HepG2 (cell line): ENCODE data around the gene SH3GL1. TPM values are rescaled to one million over a fixed set of nuclear protein-coding genes. Genes with fewer than 3 reads are reported as not detected.
"Not testable (repeated sequence)": the region's sequence is repeated elsewhere in the genome, so short reads cannot be mapped to it uniquely, and the experiment has no call there.

Experiments used
- ATAC-seq: fragments of 200-7000 bp; cut with Tn5 transposase; 3 replicates; pipeline ENCODE4 v1.9.1; 2020; ENCODE audit warnings: mild to moderate bottlenecking, moderate library complexity
- BruUV-seq: library from RNA; stranded (reverse); fragments of 400-500 nt; replicated peaks from 2 replicates; lab custom pipeline; 2021; lab: Mats Ljungman, UMichigan
- CTCF ChIA-PET: fragments of 300-600 bp; formaldehyde crosslinking; extraction: SDS; loops from one replicate; lab custom pipeline; 2021; ENCODE audit warnings: low total read pairs, inconsistent platforms, low intra/inter-chr PET ratio; lab: Yijun Ruan, JAX
- POLR2A ChIA-PET: fragments of 350-600 bp; sonication (Branson Sonifier 250); formaldehyde crosslinking; loops from one replicate; lab custom pipeline; 2020; ENCODE audit warnings: antibody characterized with exemption, inconsistent platforms; lab: Yijun Ruan, JAX
- DNase-seq: peaks from one replicate; pipeline ENCODE4 v3.0.0-alpha.2; 2015; ENCODE audit warnings: low spot score
- FAIRE-seq: peaks from 3 replicates; lab custom pipeline; 2011; peaks lifted over from hg19 to GRCh38; lab: Jason Lieb, UNC
- H2AFZ ChIP-seq: one replicate; pipeline ENCODE4 v1.6.1; 2011; ENCODE audit warnings: low read length, inconsistent platforms
- H3K27ac ChIP-seq: fragments of 300-600 bp; 3 replicates; pipeline ENCODE4 v1.8.0; 2011; ENCODE audit warnings: mixed run types, mild to moderate bottlenecking, mixed read lengths, low read length, inconsistent platforms; ENCODE audit not compliant: insufficient read depth; ENCODE audit errors: extremely low read length
- H3K27me3 ChIP-seq, 2 experiments: fragments of 200-600 bp in 1 of 2; 2 replicates in 1 of 2; 3 replicates in 1 of 2; pipeline versions ENCODE4 v1.6.0 to v1.8.0; 2011; ENCODE audit warnings: low read length in 2 of 2, mild to moderate bottlenecking in 2 of 2, moderate library complexity in 2 of 2, inconsistent platforms in 1 of 2; ENCODE audit not compliant: insufficient read depth in 2 of 2, control insufficient read depth in 1 of 2
- H3K36me3 ChIP-seq, 2 experiments: fragments of 200-600 bp in 1 of 2; replicated peaks in 1 of 2; 2 replicates in 1 of 2; 3 replicates in 1 of 2; pipeline versions ENCODE4 v1.5.1 to v1.8.0; 2011; ENCODE audit warnings: low read length in 2 of 2, inconsistent platforms in 1 of 2; ENCODE audit not compliant: insufficient read depth in 2 of 2, control insufficient read depth in 1 of 2
- H3K4me1 ChIP-seq: 2 replicates; pipeline ENCODE4 v1.5.1; 2012; ENCODE audit warnings: low read length, inconsistent platforms; ENCODE audit not compliant: insufficient read depth
- H3K4me2 ChIP-seq: 2 replicates; pipeline ENCODE4 v1.6.0; 2011; ENCODE audit warnings: low read depth, low read length, inconsistent platforms
- H3K4me3 ChIP-seq, 3 experiments: fragments of 200-600 bp in 1 of 3; sonication (generic), shearing (Covaris generic) in 1 of 3; replicated peaks in 1 of 3; 2 replicates each; pipeline ENCODE4 v1.5.1; 2011 to 2016; ENCODE audit warnings: low read length in 3 of 3, inconsistent platforms in 2 of 3, low read depth in 2 of 3, mild to moderate bottlenecking in 2 of 3, control low read depth in 1 of 3, mixed read lengths in 1 of 3; ENCODE audit not compliant: insufficient read depth in 1 of 3
- H3K79me2 ChIP-seq: one replicate; pipeline ENCODE4 v1.6.1; 2011; ENCODE audit warnings: low read length, inconsistent platforms; ENCODE audit not compliant: insufficient read depth
- H3K9ac ChIP-seq: 2 replicates; pipeline ENCODE4 v1.6.0; 2011; ENCODE audit warnings: mild to moderate bottlenecking, low read depth, low read length, inconsistent platforms; ENCODE audit not compliant: insufficient read depth
- H3K9me3 ChIP-seq: 2 replicates; pipeline ENCODE4 v1.5.1; 2012; ENCODE audit warnings: mild to moderate bottlenecking, low read length
- H4K20me1 ChIP-seq: 2 replicates; pipeline ENCODE4 v1.6.0; 2011; ENCODE audit warnings: inconsistent platforms, mild to moderate bottlenecking, low read length, moderate library complexity; ENCODE audit not compliant: insufficient read depth
- HNRNPK ChIP-seq: fragments of 200-400 bp; formaldehyde crosslinking; IDR thresholded peaks from 2 replicates; pipeline ENCODE4 v1.6.1; 2018; ENCODE audit warnings: low read length, low read depth, moderate library complexity, mild to moderate bottlenecking; ENCODE audit not compliant: poor library complexity, severe bottlenecking
- KLF12 ChIP-seq: sonication (generic); formaldehyde crosslinking; IDR thresholded peaks from 2 replicates; pipeline ENCODE4 v1.4.0; 2020; ENCODE audit warnings: missing genetic modification reagents, borderline replicate concordance
- PRDM4 ChIP-seq: sonication (generic); formaldehyde crosslinking; IDR thresholded peaks from 2 replicates; pipeline ENCODE4 v1.9.0; 2021; ENCODE audit warnings: missing genetic modification reagents, borderline replicate concordance
- RBFOX2 ChIP-seq: fragments of 200-400 bp; formaldehyde crosslinking; IDR thresholded peaks from 2 replicates; pipeline ENCODE4 v1.6.1; 2017; ENCODE audit warnings: low read depth, mild to moderate bottlenecking, low read length
- RBM39 ChIP-seq: fragments of 200-400 bp; formaldehyde crosslinking; IDR thresholded peaks from one replicate; pipeline ENCODE4 v1.6.1; 2018; ENCODE audit warnings: antibody characterized with exemption, mild to moderate bottlenecking, low read depth, low read length; ENCODE audit not compliant: poor library complexity, severe bottlenecking
- ZBTB33 ChIP-seq: sonication (generic); formaldehyde crosslinking; IDR thresholded peaks from 2 replicates; pipeline ENCODE4 v1.4.0; 2020; ENCODE audit warnings: missing genetic modification reagents
- ZNF572 ChIP-seq: sonication (generic); formaldehyde crosslinking; IDR thresholded peaks from 2 replicates; pipeline ENCODE4 v1.5.1; 2020; ENCODE audit warnings: mild to moderate bottlenecking, missing genetic modification reagents
- WGBS: methylation state at CpG from one replicate; pipeline ENCODE4 v1.1.6; 2017; ENCODE audit warnings: low lambda C conversion rate; 5-methylcytosine and 5-hydroxymethylcytosine counted together
- in situ Hi-C: cut with HindIII; loops from 2 replicates; pipeline ENCODE4 v1.10.0; 2017; ENCODE audit warnings: low pct_unique_long_range_greater_than_20kb; ENCODE audit not compliant: extremely low pct_ligation_motif_present
- intact Hi-C: fragments of 100-400 bp; cut with micrococcal nuclease; formaldehyde crosslinking; loops from one replicate; pipeline ENCODE4 v1.10.0; 2022; ENCODE audit not compliant: unreplicated experiment
- polyA plus RNA-seq, 8 experiments: library from polyadenylated mRNA; depleted of rRNA in 3 of 8; stranded (reverse) in 7 of 8; unstranded in 1 of 8; fragments of >200 nt; fragmentation: Illumina TruSeq in 4 of 8; extraction: Trizol in 4 of 8; gene quantifications; 2 replicates each; pipeline versions ENCODE4 v1.2.1 to v1.2.3, GENCODE V29; 2011 to 2016; ENCODE audit warnings: low read depth in 4 of 8, missing spikeins in 1 of 8, mixed read lengths in 1 of 8; ENCODE audit not compliant: insufficient read depth in 1 of 8
- total RNA-seq, 5 experiments: library from RNA; depleted of rRNA; stranded (reverse); fragments of >200 nt; fragmentation: Illumina TruSeq; extraction: Trizol; gene quantifications; 2 replicates each; pipeline ENCODE4 v1.2.3, GENCODE V29; 2016; ENCODE audit warnings: low read depth in 1 of 5

The SH3GL1 gene
- total and polyA plus RNA-seq, 2 of the 13 experiments (the other 11 are each of a cell fraction or from before 2014, with no cell fraction given): 33.0 to 45.1 TPM

- intact Hi-C loops, H3K9me3 ChIP-seq, CTCF ChIA-PET, H4K20me1 ChIP-seq, H3K27ac ChIP-seq, FAIRE-seq, H3K27me3 ChIP-seq, H2AFZ ChIP-seq, H3K4me3 ChIP-seq, H3K36me3 ChIP-seq, H3K4me1 ChIP-seq, H3K9ac ChIP-seq, DNase-seq, in situ Hi-C loops, H3K4me2 ChIP-seq, ATAC-seq, H3K79me2 ChIP-seq: not testable (repeated sequence)
- TSS peak; percentile 59 for BruUV-seq
- POLR2A ChIA-PET: interaction anchor here (3.6 kb wide), 1 partner anchor 14 kb away, joined by 10 read pairs; the partner anchor contains the start of gene MPND
- 93% methylated on average over 32 of the region's 35 CpGs for WGBS
Observed at GRCh38 chr19:4328991-4329681, 71.2 kb downstream of the SH3GL1 start.

GRCh38 chr19:4328243-4328990, 71.9 kb downstream of the SH3GL1 start:
- no TSS peak for BruUV-seq
- in situ Hi-C loops (no loop called here), intact Hi-C loops (no loop called here)
- no peaks in the 10 kb centered on the region for H3K9me3 ChIP-seq
- no peaks in the 10 kb centered on the region for H4K20me1 ChIP-seq
- peaks cover 0 to 3% of the 10 kb centered on the region in 2 experiments; a peak in 1 of 5 replicates for H3K36me3 ChIP-seq
- H3K27me3 ChIP-seq: no peaks in the 10 kb centered on the region
- no peaks in the 10 kb centered on the region for H3K4me1 ChIP-seq
- no peak overlapping the region for H3K27ac ChIP-seq
- H3K4me2 ChIP-seq: no peak overlapping the region
- POLR2A ChIA-PET: interaction anchor here (0.8 to 3.6 kb wide), 4 partner anchors 10 to 18 kb away, joined by 3 to 10 read pairs (median 4); partner anchors contain the start of genes MPND and STAP2
- 93% methylated on average over 41 of the region's 49 CpGs for WGBS
- peak; percentile 67 for ATAC-seq
- H3K9ac ChIP-seq: no peak overlapping the region
- no peaks in the 10 kb centered on the region for H3K79me2 ChIP-seq
- H2AFZ ChIP-seq: no peak overlapping the region
- CTCF ChIA-PET: no interaction called here
- no peak for FAIRE-seq
- no peak overlapping the region for H3K4me3 ChIP-seq
- no peak for DNase-seq
- peak; percentile 49 for TF ChIP-seq HNRNPK
- TF ChIP-seq RBFOX2: peak; percentile 24; the same call in 1 of the 2 replicates
- TF ChIP-seq ZNF572: no peak
- no peak for TF ChIP-seq KLF12 (CRISPR knock-in tag)
- TF ChIP-seq ZBTB33 (CRISPR knock-in tag): peak; percentile 88
- no peak for TF ChIP-seq PRDM4 (CRISPR knock-in tag)
- TF ChIP-seq RBM39: no peak
